ENCODE results near the gene ALDH8A1. TPM values are rescaled to one million over a fixed set of nuclear protein-coding genes. Genes with fewer than 3 reads are reported as not detected.

ALDH8A1 gene
- total RNA-seq, 1 donor from 2014 or later = 0.41 TPM

GRCh38 chr6:134921276-134921675 is 28.6 kb downstream of the ALDH8A1 start:
- H3K27ac Mint-ChIP-seq (ENCODE audit: unreplicated experiment) = no peak overlapping the region
- no peaks in the 10 kb centered on the region for H3K79me2 ChIP-seq (ENCODE audit: insufficient read depth, low read length)
- H3K9me3 ChIP-seq (ENCODE audit: insufficient read depth, low read depth, low read length) = no peaks in the 10 kb centered on the region
- no peak for TF ChIP-seq EZH2 (IDR thresholded peaks at IDR 0.05; ENCODE audit: insufficient read depth, low read length)
- TF ChIP-seq CTCF (IDR thresholded peaks at IDR 0.05; ENCODE audit: insufficient read depth, low read depth, low read length) = no peak
- H3K4me3 Mint-ChIP-seq (ENCODE audit: unreplicated experiment) = no peak overlapping the region
- no peaks in the 10 kb centered on the region for H4K20me1 ChIP-seq (ENCODE audit: insufficient read depth, low read length)
- peaks cover 4% of the 10 kb centered on the region for H3K36me3 Mint-ChIP-seq (ENCODE audit: low read depth, unreplicated experiment)
- H3K4me3 ChIP-seq (ENCODE audit: insufficient read depth, low read depth, low read length) = no peak overlapping the region
- H2AFZ ChIP-seq (ENCODE audit: low read depth, low read length) = no peak overlapping the region
- H3K27ac ChIP-seq (ENCODE audit: low read depth, low read length) = no peak overlapping the region
- no peaks in the 10 kb centered on the region for H3K36me3 ChIP-seq (ENCODE audit: insufficient read depth, low read length)
- DNase-seq (ENCODE audit: low read depth) = no peak
- H3K27me3 ChIP-seq (ENCODE audit: insufficient read depth, low read length) = no peaks in the 10 kb centered on the region
- peaks cover 3% of the 10 kb centered on the region for H3K9me3 Mint-ChIP-seq (ENCODE audit: unreplicated experiment)
- H3K4me1 Mint-ChIP-seq (ENCODE audit: low read depth, unreplicated experiment) = no peaks in the 10 kb centered on the region
- H3K4me1 ChIP-seq (ENCODE audit: insufficient read depth, low read length) = peaks cover 7% of the 10 kb centered on the region
- no peak overlapping the region for H3K4me2 ChIP-seq (ENCODE audit: low read length)
- H3K9ac ChIP-seq (ENCODE audit: low read length) = no peak overlapping the region
- no peak for FAIRE-seq
- peaks cover 11% of the 10 kb centered on the region for H3K27me3 Mint-ChIP-seq (ENCODE audit: low read depth, unreplicated experiment)

GRCh38 chr6:134920422-134920821 is 29.5 kb downstream of the ALDH8A1 start:
- no peaks in the 10 kb centered on the region for H3K4me1 ChIP-seq (ENCODE audit: insufficient read depth, low read length)
- H3K9ac ChIP-seq (ENCODE audit: low read length) = no peak overlapping the region
- no peaks in the 10 kb centered on the region for H3K27me3 ChIP-seq (ENCODE audit: insufficient read depth, low read length)
- H3K4me2 ChIP-seq (ENCODE audit: low read length) = no peak overlapping the region
- peaks cover 4% of the 10 kb centered on the region for H3K36me3 Mint-ChIP-seq (ENCODE audit: low read depth, unreplicated experiment)
- DNase-seq (ENCODE audit: low read depth) (no peak), FAIRE-seq (no peak)
- no peak overlapping the region for H3K4me3 ChIP-seq (ENCODE audit: insufficient read depth, low read depth, low read length)
- peaks cover 3% of the 10 kb centered on the region for H3K9me3 Mint-ChIP-seq (ENCODE audit: unreplicated experiment)
- no peaks in the 10 kb centered on the region for H4K20me1 ChIP-seq (ENCODE audit: insufficient read depth, low read length)
- no peaks in the 10 kb centered on the region for H3K36me3 ChIP-seq (ENCODE audit: insufficient read depth, low read length)
- no peaks in the 10 kb centered on the region for H3K79me2 ChIP-seq (ENCODE audit: insufficient read depth, low read length)
- no peaks in the 10 kb centered on the region for H3K4me1 Mint-ChIP-seq (ENCODE audit: low read depth, unreplicated experiment)
- H3K27me3 Mint-ChIP-seq (ENCODE audit: low read depth, unreplicated experiment) = peaks cover 11% of the 10 kb centered on the region
- no peak overlapping the region for H3K27ac ChIP-seq (ENCODE audit: low read depth, low read length)
- TF ChIP-seq EZH2 (IDR thresholded peaks at IDR 0.05; ENCODE audit: insufficient read depth, low read length) (no peak), CTCF (IDR thresholded peaks at IDR 0.05; ENCODE audit: insufficient read depth, low read depth, low read length) (no peak)
- no peak overlapping the region for H2AFZ ChIP-seq (ENCODE audit: low read depth, low read length)
- H3K27ac Mint-ChIP-seq (ENCODE audit: unreplicated experiment) = no peak overlapping the region
- no peak overlapping the region for H3K4me3 Mint-ChIP-seq (ENCODE audit: unreplicated experiment)
- no peaks in the 10 kb centered on the region for H3K9me3 ChIP-seq (ENCODE audit: insufficient read depth, low read depth, low read length)

- Mint-ChIP-seq H3K4me3 (ENCODE audit: unreplicated experiment) (no peak overlapping the region), H3K4me1 (ENCODE audit: low read depth, unreplicated experiment) (no peaks in the 10 kb centered on the region), H3K27ac (ENCODE audit: unreplicated experiment) (no peak overlapping the region), H3K36me3 (ENCODE audit: low read depth, unreplicated experiment) (peaks cover 4% of the 10 kb centered on the region), H3K9me3 (ENCODE audit: unreplicated experiment) (peaks cover 3% of the 10 kb centered on the region), H3K27me3 (ENCODE audit: low read depth, unreplicated experiment) (peaks cover 11% of the 10 kb centered on the region)
- Histone ChIP-seq H3K79me2 (ENCODE audit: insufficient read depth, low read length) (no peaks in the 10 kb centered on the region), H3K4me1 (ENCODE audit: insufficient read depth, low read length) (no peaks in the 10 kb centered on the region), H3K9me3 (ENCODE audit: insufficient read depth, low read depth, low read length) (no peaks in the 10 kb centered on the region), H3K9ac (ENCODE audit: low read length) (no peak overlapping the region), H2AFZ (ENCODE audit: low read depth, low read length) (no peak overlapping the region), H3K27me3 (ENCODE audit: insufficient read depth, low read length) (no peaks in the 10 kb centered on the region), H4K20me1 (ENCODE audit: insufficient read depth, low read length) (no peaks in the 10 kb centered on the region), H3K27ac (ENCODE audit: low read depth, low read length) (no peak overlapping the region), H3K36me3 (ENCODE audit: insufficient read depth, low read length) (no peaks in the 10 kb centered on the region), H3K4me3 (ENCODE audit: insufficient read depth, low read depth, low read length) (no peak overlapping the region), H3K4me2 (ENCODE audit: low read length) (no peak overlapping the region)
- TF ChIP-seq CTCF (IDR thresholded peaks at IDR 0.05; ENCODE audit: insufficient read depth, low read depth, low read length) (no peak), EZH2 (IDR thresholded peaks at IDR 0.05; ENCODE audit: insufficient read depth, low read length) (no peak)
- DNase-seq (ENCODE audit: low read depth) (no peak), FAIRE-seq (no peak)
Observed at GRCh38 chr6:134918418-134918961, 31.4 kb downstream of the ALDH8A1 start.
